ENCODE results near the gene MAN1A2.

The MAN1A2 gene

DNA sequence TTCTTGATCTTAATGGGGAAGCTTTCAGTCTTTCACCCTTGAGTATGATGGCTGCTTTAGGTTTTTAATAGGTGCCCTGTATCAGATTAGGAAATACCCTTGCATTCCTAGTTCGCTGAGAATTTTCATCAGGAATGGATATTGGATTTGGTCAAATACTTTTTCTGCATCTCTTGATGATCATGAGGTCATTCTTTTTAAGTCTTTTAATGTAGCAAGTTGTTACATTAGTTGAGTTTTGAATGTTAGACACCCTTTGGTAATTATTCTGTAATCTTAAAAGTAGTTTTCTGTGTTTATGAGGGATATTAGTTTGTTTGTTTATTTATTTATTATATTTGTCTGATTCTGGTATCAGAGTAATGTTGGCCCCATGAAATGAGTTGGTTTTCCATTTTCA is 22.5 kb downstream of the MAN1A2 start:
- no peak for DNase-seq (ENCODE audit: low read depth)
- TF ChIP-seq, protein P1, sequence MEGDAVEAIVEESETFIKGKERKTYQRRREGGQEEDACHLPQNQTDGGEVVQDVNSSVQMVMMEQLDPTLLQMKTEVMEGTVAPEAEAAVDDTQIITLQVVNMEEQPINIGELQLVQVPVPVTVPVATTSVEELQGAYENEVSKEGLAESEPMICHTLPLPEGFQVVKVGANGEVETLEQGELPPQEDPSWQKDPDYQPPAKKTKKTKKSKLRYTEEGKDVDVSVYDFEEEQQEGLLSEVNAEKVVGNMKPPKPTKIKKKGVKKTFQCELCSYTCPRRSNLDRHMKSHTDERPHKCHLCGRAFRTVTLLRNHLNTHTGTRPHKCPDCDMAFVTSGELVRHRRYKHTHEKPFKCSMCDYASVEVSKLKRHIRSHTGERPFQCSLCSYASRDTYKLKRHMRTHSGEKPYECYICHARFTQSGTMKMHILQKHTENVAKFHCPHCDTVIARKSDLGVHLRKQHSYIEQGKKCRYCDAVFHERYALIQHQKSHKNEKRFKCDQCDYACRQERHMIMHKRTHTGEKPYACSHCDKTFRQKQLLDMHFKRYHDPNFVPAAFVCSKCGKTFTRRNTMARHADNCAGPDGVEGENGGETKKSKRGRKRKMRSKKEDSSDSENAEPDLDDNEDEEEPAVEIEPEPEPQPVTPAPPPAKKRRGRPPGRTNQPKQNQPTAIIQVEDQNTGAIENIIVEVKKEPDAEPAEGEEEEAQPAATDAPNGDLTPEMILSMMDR (conservative IDR thresholded peaks at IDR 0.05; ENCODE audit: low read length), result no peak
- no peak overlapping the region for H3K4me3 ChIP-seq (ENCODE audit: low read length)

DNA sequence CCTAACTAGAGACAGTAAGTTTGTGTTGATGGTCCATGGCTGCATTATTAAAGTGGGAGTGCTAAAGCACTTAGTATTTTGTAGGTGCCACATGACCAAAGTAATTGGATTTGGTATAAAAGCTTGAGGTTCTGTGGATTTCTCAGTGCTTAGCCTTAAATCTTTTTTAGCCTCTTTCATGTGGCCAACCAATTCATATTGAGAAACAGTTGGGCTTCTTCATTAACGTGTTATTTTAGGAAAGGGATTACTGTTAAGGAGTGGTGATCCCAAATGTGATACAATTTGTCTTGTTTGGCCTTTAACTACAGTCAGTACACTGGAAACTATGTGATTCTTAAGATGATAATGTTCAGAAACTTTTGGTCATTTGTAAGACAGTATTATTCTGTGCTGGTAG is 25.5 kb downstream of the MAN1A2 start:
- peak; percentile 8 for DNase-seq (ENCODE audit: low read depth)
- TF ChIP-seq, protein P1 (conservative IDR thresholded peaks at IDR 0.05; ENCODE audit: low read length), result no peak
- no peak overlapping the region for H3K4me3 ChIP-seq (ENCODE audit: low read length)

DNA sequence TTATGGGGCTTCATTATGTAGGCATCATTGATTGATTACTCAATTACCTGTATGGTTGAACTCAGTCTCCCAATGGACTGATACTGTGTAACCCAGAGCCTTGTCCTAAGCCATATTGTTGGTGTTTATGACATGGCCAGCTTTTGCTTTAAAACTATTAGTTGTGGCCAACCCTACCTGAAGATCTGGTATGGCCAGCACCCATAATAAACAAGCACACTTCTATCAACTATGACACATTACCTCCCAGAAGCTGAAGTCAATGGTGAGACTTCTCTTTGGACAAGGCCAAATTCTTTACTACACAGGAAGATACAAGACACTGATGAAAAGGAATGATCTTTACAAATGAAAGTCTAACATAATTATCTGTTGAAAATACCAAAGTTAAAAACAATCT is 28.8 kb downstream of the MAN1A2 start:
- no peak overlapping the region for H3K4me3 ChIP-seq (ENCODE audit: low read length)
- TF ChIP-seq, protein P1 (conservative IDR thresholded peaks at IDR 0.05; ENCODE audit: low read length), result no peak
- DNase-seq (ENCODE audit: low read depth), result no peak

DNA sequence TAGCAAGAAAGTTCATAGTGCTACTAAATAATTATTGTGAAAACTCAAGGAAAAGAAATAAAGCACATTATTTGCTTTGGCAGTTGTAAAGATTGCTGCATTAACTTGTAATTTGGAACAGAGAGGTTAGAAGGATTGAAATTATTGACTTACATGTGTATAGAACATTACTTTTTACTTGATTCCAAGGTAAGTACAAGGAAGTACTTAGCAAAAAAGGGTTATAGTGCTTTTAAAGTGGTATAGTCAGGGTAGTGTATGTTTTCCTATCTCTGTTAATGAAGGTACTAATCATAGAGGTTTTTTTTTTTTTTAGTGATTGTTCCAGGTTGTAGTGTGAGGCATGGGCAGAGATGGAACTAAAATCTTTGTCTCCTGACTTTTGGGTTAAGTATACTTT is 29.4 kb downstream of the MAN1A2 start:
- TF ChIP-seq, protein P1 (conservative IDR thresholded peaks at IDR 0.05; ENCODE audit: low read length), result no peak
- DNase-seq (ENCODE audit: low read depth), result no peak
- no peak overlapping the region for H3K4me3 ChIP-seq (ENCODE audit: low read length)

DNA sequence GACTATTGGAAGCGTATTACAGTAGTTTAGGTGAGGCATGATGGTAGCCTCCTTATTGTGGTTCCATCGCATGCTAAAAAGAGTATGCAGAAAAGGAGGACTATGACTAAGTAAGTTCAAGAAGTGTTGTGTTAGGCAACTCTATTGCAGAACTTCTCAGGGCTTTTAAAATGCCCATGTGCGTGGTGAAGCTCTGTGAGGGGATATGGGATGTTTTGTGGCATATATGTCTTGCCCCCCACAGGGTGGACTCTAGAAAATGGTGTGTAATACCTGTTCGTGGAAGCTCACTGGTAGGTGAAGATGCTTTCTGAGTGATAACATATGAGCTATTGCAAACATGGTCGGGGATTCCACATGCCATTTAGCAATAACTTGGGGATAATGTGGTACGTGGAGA is 31.7 kb downstream of the MAN1A2 start:
- H3K4me3 ChIP-seq (ENCODE audit: low read length), result no peak overlapping the region
- no peak for DNase-seq (ENCODE audit: low read depth)
- TF ChIP-seq, protein P1 (conservative IDR thresholded peaks at IDR 0.05; ENCODE audit: low read length), result no peak

DNA sequence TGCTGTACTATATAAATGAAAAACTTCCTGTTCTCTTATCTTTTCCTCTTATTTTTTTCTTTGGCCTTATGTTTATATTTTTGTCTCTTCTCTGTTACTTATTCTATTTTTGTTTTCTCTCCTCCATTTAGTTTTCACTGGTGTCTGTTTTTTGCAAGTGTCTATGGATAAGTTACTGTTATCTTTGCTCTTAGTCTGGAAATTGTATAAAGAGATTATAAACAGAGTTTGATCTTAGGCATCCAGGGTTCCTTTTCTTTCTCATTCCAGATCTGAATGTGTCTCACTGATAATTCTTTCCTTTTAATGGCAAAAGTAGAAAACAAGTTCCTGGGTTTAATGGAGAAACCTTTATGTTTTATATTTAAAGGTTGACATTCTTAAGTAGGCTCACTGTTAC is 34.5 kb downstream of the MAN1A2 start:
- TF ChIP-seq, protein P1 (conservative IDR thresholded peaks at IDR 0.05; ENCODE audit: low read length), result no peak
- no peak overlapping the region for H3K4me3 ChIP-seq (ENCODE audit: low read length)
- DNase-seq (ENCODE audit: low read depth), result no peak

DNA sequence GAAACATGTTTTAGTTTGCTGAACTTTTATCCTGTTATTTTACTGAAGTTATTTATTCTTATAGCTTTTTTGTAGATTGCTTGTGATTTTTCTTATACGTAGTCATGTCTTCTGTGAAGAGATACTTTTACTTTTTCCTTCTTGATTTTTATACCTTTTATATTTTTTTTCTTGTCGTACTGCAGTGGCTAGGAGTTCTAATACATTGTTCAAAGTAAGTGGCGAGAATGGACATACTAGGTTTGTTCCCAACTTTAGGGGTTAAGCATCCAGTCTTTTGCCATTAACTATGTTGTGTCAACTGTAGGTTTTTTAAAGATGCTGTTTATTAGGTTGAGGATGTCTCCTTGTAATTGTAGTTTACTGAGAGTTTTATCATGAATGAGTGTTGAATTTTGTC is 36.3 kb downstream of the MAN1A2 start:
- TF ChIP-seq, protein P1 (conservative IDR thresholded peaks at IDR 0.05; ENCODE audit: low read length), result no peak
- DNase-seq (ENCODE audit: low read depth), result no peak
- H3K4me3 ChIP-seq (ENCODE audit: low read length), result no peak overlapping the region

Measured in AG10803 (cell line).